Occipital lobe (tissue), 2 donors: ENCODE data around the gene FAM98C. TPM values are rescaled to one million over a fixed set of nuclear protein-coding genes. Genes with fewer than 3 reads are reported as not detected.
"Not testable (repeated sequence)": the region's sequence is repeated elsewhere in the genome, so short reads cannot be mapped to it uniquely, and the experiment has no call there.

Source experiments
- DNase-seq: peaks from one replicate; lab custom pipeline; 2025; lab: John Stamatoyannopoulos, UW
- total RNA-seq: library from RNA; depleted of rRNA; stranded (reverse); fragments of >200 nt; gene quantifications from one replicate; pipeline ENCODE4 v1.2.3, GENCODE V29; 2014

Gene FAM98C
- total RNA-seq, 1 donor from 2014 or later = 8.0 TPM

DNA sequence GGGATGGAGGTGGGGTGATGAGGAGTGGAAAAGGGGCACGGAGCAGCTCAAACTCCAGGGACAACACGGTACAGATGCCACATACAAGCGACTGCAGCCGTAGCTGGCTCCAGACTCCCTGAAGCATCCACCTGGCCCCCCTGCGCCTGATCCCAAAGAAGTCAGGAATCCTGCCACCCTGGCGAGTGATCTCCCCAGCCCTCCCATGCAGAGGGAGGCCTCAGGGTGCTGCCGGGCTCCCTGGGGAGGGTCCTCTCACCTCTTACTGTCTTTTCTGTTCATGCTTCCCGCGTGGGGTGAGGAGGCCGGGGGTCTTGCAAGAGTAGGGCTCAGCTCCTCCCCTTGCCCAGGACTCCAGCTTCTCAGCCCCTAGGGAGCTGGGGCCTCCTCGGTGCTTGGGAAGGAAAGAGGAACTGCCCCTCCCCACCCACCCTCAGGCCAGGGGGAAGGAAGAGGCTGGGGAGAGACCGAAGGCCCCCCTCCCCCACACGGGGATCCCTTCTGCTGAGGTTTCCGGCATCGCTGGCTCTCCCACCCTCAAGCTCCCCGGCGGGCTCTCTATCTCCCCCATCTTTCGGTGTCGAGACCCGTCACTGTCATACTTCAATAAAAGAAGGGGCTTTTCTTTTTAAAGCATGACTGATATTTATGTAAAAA lies 23.0 kb downstream of the FAM98C start, which contains the start of gene RASGRP4:
RASGRP4 (minus strand) TSS at position 410 of the 657 bp plus-strand sequence; CDS start at position 282, 128 bp downstream.
- DNase-seq = no peak

DNA sequence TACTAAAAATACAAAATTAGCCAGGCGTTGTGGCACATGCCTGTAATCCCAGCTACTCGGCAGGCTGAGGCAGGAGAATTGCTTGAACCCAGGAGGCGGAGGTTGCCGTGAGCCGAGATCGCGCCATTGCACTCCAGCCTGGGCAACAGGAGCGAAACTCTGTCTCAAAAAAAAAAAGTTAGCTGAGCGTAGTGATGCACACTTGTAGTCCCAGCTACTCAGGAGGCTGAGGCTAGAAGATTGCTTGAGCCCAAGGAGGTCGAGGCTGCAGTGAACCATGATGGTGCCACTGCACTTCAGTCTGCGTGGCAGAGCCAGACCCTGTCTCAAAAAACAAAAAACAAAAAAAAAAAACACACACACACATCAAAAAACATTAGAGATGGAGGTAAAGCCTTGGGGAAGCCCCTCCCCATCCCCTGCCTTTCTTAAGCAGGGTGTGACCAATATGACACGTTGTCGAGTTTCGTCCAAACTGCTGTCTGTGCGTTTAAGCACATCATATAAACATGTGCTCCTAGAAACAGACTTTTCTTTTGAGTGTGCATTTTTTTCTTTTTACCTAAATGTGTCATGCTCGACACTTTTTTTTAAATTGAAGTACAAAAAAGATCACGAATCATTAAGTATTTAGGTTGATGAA lies 24.3 kb downstream of the FAM98C start:
- DNase-seq = not testable (repeated sequence)

DNA sequence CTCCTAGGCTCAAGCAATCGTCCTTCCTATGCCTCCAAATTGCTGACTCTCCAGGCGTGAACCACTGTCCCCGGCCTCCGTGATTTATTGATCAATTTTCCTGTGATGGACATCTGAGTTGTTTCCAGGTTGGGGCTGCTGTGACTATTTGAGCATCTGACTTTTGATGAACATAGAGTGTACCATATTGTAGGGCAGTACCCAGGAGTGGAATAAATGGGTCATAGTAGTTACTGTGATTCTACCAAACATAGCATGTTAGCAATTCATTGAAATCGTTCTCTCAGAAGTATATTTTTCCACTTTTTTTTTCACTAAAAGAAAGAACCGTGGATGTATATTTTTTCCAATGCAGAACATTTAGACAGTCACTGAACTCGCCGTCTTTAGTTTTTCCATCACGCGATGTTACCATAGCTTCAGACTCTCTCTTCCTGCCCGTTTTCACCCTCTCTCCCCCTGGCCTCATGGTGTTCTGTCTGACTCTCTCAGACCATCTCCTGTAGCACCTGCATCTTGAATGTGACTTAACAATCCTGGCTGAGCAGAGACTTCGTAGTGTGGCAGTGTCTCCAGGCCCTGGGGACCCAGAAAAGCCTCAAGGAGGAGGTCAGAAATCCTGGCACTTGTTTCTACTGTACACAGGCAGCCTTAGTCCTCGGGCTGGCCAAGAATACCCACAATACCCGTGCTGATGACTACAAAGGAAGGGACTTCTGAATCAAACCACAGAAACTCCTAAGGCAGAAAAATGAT lies 26.3 kb downstream of the FAM98C start:
- no peak for DNase-seq

DNA sequence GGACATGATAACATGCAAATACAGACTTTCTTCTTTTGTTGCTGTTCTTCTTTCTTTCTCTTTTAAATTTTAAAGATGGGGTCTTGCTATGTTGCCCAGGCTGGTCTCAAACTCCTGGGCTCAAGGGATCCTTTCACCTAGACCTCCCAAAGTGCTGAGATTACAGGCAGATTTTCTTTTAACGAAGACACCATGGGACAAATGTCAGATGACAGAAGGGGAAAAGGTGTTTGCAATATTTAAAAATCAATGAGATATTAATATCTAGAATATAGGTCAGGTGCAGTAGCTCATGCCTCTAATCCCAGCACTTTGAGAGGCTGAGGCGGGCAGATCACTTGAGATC lies 26.9 kb downstream of the FAM98C start:
- DNase-seq = no peak

DNA sequence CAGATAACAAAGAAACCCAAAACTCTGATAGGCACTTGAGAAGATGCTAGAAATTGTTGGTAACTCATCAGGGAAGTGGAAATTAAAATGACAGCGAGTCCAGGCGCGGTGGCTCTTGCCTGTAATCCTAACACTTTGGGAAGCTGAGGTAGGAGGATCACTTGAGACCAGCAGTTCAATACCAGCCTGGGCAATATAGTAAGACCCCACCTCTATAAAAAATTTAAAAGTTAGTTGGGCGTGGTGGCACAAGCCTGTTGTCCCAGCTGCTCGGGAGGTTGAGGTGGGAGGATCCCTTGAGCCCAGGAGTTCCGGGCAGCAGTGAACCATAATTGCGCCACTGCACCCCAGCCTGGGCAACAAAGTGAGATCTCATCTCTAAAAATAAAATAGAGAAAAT lies 28.0 kb downstream of the FAM98C start:
- no peak for DNase-seq

DNA sequence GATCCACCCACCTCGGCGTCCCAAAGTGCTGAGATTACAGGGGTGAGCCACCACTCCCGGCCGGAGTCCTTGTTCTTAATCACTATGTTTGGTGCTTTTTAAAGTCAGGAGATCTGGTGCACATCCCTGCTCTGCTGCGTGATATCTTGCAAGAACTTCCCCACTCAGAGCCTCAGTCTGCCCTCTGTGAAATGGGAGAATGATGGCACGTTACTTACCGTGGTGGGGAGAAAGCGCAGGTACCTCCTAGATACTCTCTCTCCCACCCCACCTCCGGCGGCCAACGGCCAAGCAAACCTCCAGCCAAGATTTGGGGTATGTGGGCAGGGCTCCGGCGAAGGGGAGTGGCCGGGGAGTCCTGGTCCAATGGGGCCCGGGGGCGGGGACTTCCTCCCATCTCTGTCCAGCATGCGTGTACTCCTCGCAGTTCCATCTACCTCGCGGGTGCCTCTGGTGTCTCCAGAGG lies 30.4 kb downstream of the FAM98C start, which contains the start of gene RYR1:
RYR1 (plus strand) TSS at position 424 of the 466 bp plus-strand sequence. CDS start 139 bp downstream, outside the sequence.
- DNase-seq = peak; percentile 26

DNA sequence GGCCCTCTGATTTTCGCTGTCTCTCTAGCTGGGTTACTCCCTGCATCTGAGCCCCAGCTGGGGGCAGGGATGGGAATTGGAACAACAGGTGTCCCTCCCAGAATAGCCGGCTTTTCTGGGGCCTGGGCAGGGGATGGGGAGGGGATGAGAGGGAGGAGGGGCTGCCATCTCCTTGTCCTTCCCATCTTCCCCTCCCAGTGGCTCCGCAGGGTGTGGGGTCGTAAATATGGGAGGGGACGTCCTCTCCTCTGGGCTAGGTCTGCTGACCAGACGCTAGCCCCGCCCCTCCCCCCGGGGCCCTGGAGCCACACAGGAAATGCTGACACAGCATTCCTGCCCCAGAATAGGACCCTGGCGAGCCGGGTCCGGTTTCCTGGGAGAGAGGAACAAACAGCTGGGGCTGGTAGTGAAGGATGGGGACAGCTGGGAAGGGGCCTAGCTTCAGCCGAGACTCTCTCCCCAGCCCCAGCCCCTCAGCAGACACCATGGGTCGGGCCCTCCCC lies 31.7 kb downstream of the FAM98C start:
- DNase-seq = no peak

DNA sequence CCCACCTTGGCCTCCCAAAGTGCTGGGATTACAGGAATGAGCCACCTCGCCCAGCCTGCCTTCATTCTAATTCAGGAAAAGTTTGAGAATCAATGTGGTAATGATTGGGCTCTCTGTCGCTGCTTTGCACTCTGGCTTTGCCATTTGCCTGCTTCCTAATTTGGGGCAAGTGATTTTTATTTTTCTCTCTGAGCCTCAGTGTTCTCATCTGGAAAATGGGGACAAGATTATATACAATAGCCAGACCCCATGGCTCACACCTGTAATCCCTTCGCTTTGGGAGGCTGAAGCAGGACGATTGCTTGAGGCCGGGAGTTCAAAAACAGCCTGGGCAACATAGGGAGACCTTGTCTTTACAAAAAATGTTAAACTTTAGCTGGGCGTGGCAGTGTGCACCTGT lies 34.4 kb downstream of the FAM98C start:
- no peak for DNase-seq

DNA sequence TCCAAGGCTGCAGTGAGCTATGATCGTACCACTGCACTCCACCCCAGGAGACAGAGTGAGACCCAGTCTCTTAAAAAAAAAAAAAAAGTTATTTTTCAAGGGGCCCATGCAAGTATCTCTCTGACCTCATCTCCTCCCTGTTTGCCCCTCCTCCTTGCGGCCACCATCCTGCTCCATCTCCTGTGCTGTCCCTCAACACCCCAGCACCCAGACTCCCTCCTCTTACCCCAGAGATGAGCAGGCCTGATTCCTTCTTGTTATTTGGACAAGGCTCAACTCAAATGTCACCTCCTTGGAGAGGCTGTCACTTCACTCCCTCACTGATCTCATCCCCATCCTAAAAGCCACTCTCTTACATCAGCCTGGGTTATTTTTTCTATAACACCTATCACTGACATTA lies 35.0 kb downstream of the FAM98C start:
- no peak for DNase-seq

DNA sequence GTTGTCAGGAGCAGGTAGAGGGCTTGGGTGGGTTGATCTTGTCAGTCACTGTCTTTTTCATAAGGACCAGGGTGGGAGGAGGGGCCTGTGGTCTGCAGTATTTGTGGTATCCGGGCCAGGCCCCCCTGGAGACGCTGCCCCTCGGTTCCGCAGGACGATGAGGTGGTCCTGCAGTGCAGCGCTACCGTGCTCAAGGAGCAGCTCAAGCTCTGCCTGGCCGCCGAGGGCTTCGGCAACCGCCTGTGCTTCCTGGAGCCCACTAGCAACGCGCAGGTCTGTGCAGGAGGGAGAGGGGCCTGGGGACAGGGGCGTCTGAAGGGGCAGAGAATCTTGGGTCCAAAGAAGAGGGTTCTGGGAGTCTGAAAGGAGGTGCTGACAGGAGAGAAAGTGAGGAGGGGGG lies 37.7 kb downstream of the FAM98C start:
- no peak for DNase-seq

DNA sequence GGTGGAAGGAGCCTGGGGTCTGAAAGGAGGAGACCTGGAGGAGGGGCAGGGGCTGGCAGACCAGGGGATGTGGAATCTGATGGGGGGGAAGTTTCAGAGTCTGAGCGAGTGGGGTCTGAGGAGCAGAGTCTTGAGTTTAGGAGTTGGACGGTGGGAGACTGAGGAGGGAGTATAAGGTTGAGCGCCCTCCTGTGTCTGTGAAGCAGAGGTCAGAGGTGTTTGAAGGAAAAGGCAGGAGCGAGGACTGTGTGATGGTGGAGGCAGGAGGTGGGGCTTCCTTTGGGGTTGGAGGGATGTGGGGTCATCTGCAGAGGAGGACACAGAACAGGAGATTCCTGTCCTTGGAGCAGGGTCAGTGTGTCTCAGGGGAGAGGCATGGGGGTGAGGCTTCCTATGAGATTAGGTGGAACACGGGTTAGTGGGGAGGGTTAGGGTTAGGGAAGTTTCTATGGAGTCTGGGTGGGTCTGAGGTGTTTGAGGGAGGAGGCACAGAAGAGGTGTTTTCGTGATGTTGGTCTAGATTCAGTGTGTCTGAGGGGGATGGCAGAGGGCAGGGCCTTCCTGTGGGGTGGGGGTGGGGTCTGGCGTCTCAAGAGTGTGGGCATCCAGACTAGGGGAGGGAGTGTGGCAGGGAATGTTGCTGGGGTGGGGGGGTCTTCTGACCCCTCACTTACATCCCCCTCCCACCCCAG lies 38.9 kb downstream of the FAM98C start:
- DNase-seq = no peak

DNA sequence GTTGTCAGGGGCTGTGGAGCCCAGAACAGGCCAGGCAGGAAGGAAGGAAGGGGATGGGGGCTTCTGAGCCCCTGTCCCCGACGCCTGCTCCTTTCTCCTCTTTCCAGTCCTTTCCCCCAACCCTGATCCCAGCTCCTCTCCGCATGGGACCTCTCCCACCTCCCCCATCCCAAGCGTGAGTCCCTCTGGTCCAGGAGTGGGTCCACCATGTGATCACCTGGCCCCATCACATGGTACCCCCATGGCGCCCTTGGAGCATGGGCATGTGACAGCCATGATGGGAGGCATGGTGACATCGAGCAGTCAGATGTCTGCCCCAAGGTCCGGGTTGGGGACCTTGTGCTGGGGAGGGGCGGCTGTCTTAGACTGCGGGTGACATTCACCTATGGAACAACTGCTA lies 39.8 kb downstream of the FAM98C start:
- DNase-seq = no peak

DNA sequence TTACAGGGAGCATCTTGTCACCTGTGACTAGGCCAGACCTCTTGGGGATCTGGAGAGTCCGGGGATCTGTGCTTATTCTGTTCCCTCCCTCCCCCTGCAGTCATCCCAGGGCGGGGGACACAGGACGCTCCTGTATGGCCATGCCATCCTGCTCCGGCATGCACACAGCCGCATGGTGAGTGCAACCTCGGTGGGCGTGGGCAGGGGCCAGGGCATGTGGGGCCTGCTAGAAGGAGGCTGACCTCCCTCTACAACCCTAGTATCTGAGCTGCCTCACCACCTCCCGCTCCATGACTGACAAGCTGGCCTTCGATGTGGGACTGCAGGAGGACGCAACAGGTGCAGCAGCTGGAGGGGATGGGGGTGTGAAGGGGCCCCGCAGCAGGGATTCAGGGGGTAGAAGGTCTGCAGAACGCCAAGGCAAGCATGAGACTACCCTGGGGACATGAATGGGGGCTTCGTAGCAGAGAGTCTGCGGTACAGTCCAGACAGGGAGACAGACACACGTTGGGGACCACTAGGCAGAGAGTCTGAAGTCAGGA lies 40.6 kb downstream of the FAM98C start:
- no peak for DNase-seq

DNA sequence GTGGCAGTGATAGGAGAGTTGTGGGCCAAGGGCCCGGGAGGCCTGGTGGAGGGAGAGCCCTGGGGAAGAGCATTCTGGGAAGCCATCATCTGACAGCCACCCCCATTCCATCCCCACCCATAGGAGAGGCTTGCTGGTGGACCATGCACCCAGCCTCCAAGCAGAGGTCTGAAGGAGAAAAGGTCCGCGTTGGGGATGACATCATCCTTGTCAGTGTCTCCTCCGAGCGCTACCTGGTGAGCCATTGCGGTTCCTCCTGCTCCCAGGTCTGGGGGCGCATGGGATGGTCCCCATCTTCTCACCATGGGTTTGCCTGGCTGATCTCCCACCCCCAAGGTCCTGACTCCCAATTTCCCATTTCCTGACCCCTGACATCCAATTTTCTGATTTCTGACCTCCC lies 41.1 kb downstream of the FAM98C start:
- DNase-seq = no peak

DNA sequence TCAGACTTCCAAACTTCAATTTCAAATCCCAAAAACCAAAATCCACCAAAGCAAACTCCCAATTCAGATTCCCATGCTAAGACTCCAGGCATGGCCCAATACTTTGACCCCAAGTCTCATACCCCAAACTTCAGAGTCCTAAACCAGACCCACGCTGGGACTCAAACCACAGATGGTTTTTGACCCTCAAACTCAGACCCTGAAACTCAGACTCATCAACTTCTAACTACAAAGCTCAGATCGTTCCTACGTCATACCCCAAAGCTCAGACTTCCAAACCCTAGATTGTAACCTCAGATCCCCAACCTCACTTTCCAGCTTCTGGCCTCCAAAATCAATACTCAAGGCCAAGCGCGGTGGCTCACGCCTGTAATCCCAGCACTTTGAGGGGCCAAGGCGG lies 42.5 kb downstream of the FAM98C start:
- no peak for DNase-seq

DNA sequence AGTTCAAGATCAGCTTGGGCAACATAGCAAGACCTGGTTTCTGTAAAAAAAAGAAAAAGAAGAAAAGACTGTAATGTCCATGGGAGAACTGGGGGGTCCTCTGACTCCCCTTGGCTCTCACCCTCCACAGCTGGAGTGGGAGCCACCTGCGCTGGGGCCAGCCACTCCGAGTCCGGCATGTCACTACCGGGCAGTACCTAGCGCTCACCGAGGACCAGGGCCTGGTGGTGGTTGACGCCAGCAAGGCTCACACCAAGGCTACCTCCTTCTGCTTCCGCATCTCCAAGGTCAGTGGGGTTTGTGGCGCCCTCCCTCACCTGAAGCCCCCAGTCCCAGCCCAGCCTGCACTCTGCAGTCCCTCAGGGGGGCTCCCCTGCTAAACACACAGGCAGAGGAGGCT lies 45.3 kb downstream of the FAM98C start:
- no peak for DNase-seq

DNA sequence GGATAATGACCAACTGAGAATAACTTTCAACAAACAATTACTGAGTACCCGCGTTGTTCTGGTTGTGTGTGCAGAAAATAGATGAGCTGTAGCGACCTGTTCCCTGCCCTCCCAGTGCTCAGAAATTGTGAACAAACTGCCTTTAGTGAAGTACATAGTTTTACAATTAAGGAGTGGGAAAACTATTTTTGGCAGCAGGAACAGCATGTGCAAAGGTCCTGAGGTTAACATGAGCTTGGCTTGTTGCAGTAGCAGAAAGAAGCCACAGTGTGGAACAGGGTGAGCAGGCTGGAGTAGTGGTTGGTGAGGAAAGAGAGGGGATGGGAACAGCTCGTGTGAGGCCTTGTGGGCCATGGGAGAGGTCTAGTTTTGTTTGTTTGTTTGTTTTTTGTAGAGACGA lies 46.6 kb downstream of the FAM98C start:
- no peak for DNase-seq

DNA sequence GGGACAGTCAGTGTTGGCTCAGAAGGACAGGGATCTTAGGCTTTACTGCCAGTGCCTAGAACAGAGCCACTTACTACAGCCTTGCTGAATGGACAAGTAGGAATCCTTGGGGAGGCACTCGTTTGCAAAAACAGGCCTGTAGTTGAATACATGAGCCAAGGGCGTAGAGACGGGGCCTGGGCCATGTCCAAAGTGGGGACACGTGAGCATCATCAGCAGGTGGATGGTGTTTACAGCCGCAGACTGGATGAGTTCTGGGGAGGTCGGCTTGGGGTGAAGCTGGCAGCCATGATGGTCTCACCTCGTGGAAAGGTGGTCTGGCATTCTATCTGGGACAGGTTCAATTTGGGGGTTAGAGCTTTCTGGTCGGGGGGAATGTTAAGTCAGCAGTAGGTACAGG lies 48.1 kb downstream of the FAM98C start:
- no peak for DNase-seq

DNA sequence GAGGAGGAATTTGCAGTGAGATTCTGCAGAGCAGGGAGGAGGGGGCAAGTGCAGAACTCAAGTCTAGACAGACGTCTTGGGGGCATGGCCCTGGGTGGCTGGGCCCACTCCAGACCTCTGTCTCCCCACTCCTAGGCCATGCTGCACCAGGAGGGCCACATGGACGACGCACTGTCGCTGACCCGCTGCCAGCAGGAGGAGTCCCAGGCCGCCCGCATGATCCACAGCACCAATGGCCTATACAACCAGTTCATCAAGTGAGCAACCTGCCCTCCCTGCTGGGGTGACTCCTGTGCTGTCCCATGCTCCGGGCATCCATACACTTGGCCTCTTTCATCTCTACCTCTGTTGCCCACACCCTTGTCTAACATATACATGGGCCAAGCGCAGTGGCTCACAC lies 48.7 kb downstream of the FAM98C start:
- no peak for DNase-seq

DNA sequence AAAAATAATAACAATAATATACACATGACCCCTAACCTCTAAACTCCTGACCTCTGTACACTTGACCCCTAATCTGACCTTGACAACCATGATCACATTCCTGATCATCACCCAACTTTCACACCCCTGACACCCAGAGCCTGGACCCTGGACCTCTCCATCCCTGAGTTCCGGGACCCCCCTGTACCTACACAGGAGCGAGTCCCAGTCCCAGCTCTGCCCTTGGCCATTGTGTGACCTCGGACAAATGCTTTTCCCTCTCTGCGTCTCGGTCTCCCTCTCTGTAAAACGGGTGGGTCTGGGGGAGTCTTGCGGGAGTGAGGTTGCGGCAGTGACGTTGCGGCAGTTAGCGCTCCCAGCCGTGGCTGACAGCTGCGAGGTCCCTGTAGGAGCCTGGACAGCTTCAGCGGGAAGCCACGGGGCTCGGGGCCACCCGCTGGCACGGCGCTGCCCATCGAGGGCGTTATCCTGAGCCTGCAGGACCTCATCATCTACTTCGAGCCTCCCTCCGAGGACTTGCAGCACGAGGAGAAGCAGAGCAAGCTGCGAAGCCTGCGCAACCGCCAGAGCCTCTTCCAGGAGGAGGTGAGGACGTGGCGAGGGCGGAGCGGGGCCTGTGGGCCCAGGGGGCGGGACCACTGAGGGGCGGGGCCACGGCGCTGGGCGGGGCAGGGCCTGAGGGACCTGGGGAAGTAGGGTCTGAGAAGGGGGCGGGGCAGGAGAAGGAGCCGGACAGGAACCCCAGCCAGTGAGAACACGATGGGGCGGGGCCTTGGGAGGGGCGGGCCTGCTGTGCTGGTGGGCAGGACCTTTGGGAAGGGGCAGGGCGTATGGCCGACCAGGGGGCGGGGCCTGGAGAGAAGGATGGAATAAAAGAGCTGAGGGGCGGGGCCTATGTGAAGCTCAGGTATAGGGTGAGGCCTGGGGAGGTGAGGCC lies 49.8 kb downstream of the FAM98C start:
- peak; percentile 14 for DNase-seq
